ENCODE data around the gene ACAD11.

The ACAD11 gene

DNA sequence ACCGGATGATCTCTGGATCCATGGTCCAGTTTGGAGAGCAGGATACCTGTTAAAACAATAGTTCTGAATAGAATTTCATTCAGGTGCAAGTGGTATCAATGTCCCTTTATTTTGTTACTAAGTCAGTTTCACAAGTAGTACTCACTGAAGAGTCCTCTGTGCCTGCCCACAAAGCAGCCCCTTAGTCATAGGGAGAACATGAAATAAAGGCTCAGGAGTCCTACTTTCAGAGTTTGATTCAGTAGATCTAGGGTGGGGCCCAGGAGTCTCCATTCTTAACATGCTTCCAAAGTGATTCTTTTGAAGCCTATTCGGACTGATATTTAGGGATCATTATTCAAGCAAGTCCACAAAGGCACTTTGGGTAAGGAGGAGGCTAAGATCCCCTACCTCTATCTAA, 142.3 kb downstream of the ACAD11 start:
- Mint-ChIP-seq H3K4me1 (no peaks in the 10 kb centered on the region), H3K4me3 (no peak overlapping the region), H3K27ac (no peak overlapping the region), H3K9me3 (no peaks in the 10 kb centered on the region), H3K27me3 (no peaks in the 10 kb centered on the region), H3K36me3 (peaks cover 28% of the 10 kb centered on the region)
- no peak for DNase-seq (ENCODE audit: low spot score in 2 of 2)
- no peak for ATAC-seq (ENCODE audit: low read depth)

DNA sequence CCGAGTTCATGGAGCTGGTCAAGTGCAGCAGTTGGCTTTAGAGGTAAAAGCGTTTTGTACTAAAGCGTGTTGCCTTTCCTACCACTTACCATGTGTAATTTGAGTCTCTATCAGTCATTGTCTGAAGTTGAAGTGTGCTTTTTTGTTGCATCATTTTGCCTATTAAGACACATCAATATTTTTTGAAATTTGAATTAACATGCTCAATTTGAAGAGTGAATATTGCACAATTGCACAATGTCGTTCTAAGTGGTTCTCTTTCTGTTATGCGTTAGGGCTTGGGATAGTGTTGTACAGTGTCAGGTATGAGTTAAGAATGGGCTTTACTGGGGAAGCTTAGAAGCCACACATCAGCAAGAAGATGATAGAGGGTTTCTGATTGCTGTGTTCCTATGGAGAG, 146.6 kb downstream of the ACAD11 start:
- H3K4me1 Mint-ChIP-seq: no peaks in the 10 kb centered on the region
- H3K4me3 Mint-ChIP-seq: no peak overlapping the region
- peak overlapping the region; percentile 38 for H3K27ac Mint-ChIP-seq
- H3K36me3 Mint-ChIP-seq: peaks cover 33% of the 10 kb centered on the region
- no peaks in the 10 kb centered on the region for H3K27me3 Mint-ChIP-seq
- ATAC-seq (ENCODE audit: low read depth) (no peak), DNase-seq (ENCODE audit: low spot score in 2 of 2) (no peak)
- no peaks in the 10 kb centered on the region for H3K9me3 Mint-ChIP-seq

GRCh38 chr3:132509506-132509905, 150.1 kb downstream of the ACAD11 start:
- ATAC-seq (ENCODE audit: low read depth) (no peak), DNase-seq (ENCODE audit: low spot score in 2 of 2) (no peak)
- H3K27ac Mint-ChIP-seq: no peak overlapping the region
- no peaks in the 10 kb centered on the region for H3K4me1 Mint-ChIP-seq
- H3K27me3 Mint-ChIP-seq: no peaks in the 10 kb centered on the region
- no peak overlapping the region for H3K4me3 Mint-ChIP-seq
- peaks cover 36% of the 10 kb centered on the region for H3K36me3 Mint-ChIP-seq
- H3K9me3 Mint-ChIP-seq: no peaks in the 10 kb centered on the region

DNA sequence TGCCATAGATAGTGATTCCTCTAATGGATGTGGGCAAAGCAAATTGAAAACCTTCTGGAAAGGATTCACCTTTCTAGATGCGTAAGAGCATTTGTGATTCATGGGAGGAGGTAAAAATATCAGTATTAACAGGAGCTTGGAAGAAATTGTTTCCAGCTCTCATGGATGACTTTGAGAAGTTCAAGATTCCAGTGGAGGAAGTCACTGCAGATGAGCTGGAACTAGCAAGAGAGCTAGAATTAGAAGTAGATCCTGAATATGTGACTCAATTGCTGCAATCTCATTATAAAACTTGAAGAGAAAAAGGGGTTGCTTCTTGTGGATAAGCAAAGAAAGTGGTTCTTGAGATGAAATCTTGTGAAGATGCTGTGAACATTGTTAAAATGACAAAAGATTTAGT, 150.5 kb downstream of the ACAD11 start:
- no peak for DNase-seq (ENCODE audit: low spot score in 2 of 2)
- ATAC-seq (ENCODE audit: low read depth): no peak
- no peaks in the 10 kb centered on the region for H3K27me3 Mint-ChIP-seq
- H3K9me3 Mint-ChIP-seq: no peaks in the 10 kb centered on the region
- no peak overlapping the region for H3K27ac Mint-ChIP-seq
- H3K4me1 Mint-ChIP-seq: no peaks in the 10 kb centered on the region
- H3K4me3 Mint-ChIP-seq: no peak overlapping the region
- H3K36me3 Mint-ChIP-seq: peaks cover 34% of the 10 kb centered on the region
